Stimulated activated naive CD8-positive, alpha-beta T cell treated with anti-CD3 and anti-CD28 coated beads, Interleukin-15, amount 100 ng/mL, for 72 hours (primary cell): ENCODE results near the gene UBE4A.

Experiments used
- ATAC-seq: fragments of 150-1000 bp; cut with Tn5 transposase; 2 replicates; pipeline ENCODE4 v1.10.0; 2021; ENCODE audit warnings: mild to moderate bottlenecking, moderate library complexity
- DNase-seq, 2 donors: peaks; one replicate each; pipeline ENCODE4 v3.0.0; 2021 to 2022
- H3K27ac Mint-ChIP-seq, 2 donors: one replicate each; pipeline ENCODE4 v1.8.0; 2022; ENCODE audit warnings: mild to moderate bottlenecking in 2 of 2, mixed read lengths in 2 of 2, moderate library complexity in 2 of 2
- H3K27me3 Mint-ChIP-seq: one replicate; pipeline ENCODE4 v1.8.0; 2022; ENCODE audit warnings: mixed read lengths
- H3K4me1 Mint-ChIP-seq: one replicate; pipeline ENCODE4 v1.8.0; 2022; ENCODE audit warnings: mild to moderate bottlenecking, mixed read lengths
- H3K4me3 Mint-ChIP-seq, 2 donors: one replicate each; pipeline ENCODE4 v1.8.0; 2022; ENCODE audit warnings: mild to moderate bottlenecking in 2 of 2, mixed read lengths in 2 of 2, moderate library complexity in 1 of 2
- H3K9me3 Mint-ChIP-seq, 2 donors: one replicate each; pipeline ENCODE4 v1.8.0; 2022; ENCODE audit warnings: mixed read lengths in 2 of 2

Gene UBE4A

GRCh38 chr11:118366287-118366686 lies 6.9 kb downstream of the UBE4A start:
- Mint-ChIP-seq H3K27ac (no peak overlapping the region), H3K27me3 (no peaks in the 10 kb centered on the region), H3K4me3 (no peak overlapping the region), H3K4me1 (peaks cover 24% of the 10 kb centered on the region), H3K9me3 (no peaks in the 10 kb centered on the region)
- no peak for ATAC-seq
- no peak for DNase-seq

DNA sequence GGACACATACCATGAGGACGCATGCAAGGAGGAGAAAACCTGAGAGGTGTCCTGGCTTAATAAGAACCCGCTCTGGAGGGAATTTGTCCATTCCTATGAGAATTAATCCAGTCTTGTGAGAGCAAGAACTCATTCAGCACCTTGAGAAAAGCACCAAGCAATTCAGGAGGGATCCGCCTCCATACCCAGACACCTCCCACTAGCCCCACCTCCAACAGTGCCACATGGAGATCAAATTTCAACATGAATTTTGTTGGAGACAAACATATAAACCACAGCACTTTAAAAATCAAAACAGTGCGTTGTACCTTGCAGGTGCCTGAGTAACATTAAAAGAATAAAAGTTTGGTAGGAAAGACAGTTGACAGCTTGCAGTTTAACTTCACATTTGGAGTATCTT lies 11.4 kb downstream of the UBE4A start:
- DNase-seq (no peak), ATAC-seq (no peak)
- Mint-ChIP-seq H3K4me3 (no peak overlapping the region), H3K4me1 (no peaks in the 10 kb centered on the region), H3K27me3 (no peaks in the 10 kb centered on the region), H3K9me3 (no peaks in the 10 kb centered on the region), H3K27ac (peak overlapping the region in 1 of 2 donors; percentile 86)

DNA sequence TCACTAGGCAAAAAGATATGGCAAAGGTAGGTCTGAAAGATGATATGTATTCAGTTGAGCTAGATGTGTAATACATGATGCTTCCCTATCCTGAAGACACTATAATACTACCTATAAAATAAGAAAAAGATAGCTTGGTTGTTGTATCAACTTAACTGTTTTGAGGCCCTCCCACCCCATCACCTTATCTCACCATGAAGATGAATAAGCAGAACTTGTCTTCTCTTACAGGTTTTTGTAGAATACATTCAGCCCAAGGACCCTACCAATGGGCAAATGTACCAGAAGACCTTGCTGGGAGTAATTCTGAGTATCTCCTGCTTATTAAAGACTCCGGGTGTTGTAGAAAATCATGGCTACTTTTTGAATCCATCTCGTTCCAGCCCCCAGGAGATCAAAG lies 13.9 kb downstream of the UBE4A start:
- Mint-ChIP-seq H3K27ac (peak overlapping the region in 1 of 2 donors; percentile 59), H3K9me3 (no peaks in the 10 kb centered on the region), H3K27me3 (no peaks in the 10 kb centered on the region), H3K4me1 (no peaks in the 10 kb centered on the region), H3K4me3 (no peak overlapping the region)
- DNase-seq = no peak
- ATAC-seq = no peak

GRCh38 chr11:118373871-118374270 lies 14.5 kb downstream of the UBE4A start:
- Mint-ChIP-seq H3K27ac (peak overlapping the region in 1 of 2 donors; percentile 93), H3K4me1 (no peaks in the 10 kb centered on the region), H3K9me3 (no peaks in the 10 kb centered on the region), H3K27me3 (no peaks in the 10 kb centered on the region), H3K4me3 (no peak overlapping the region)
- no peak for ATAC-seq
- DNase-seq = no peak

DNA sequence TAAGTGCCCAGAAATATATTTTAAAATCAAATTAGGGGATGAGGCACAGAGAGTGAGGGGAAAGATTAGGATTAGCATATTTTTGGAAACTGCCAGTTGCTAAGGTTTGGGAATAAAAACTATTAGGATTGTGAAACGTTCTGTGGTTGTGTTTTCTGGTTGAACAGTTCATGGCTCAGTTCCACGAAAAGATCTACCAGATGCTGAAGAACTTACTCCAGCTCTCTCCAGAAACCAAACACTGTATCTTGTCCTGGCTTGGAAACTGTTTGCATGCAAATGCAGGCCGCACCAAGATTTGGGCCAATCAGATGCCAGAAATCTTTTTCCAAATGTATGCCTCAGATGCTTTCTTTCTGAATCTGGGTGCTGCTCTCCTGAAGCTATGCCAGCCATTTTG lies 15.3 kb downstream of the UBE4A start:
- peak overlapping the region in 1 of 2 donors; percentile 63 for H3K27ac Mint-ChIP-seq
- no peak for ATAC-seq

DNA sequence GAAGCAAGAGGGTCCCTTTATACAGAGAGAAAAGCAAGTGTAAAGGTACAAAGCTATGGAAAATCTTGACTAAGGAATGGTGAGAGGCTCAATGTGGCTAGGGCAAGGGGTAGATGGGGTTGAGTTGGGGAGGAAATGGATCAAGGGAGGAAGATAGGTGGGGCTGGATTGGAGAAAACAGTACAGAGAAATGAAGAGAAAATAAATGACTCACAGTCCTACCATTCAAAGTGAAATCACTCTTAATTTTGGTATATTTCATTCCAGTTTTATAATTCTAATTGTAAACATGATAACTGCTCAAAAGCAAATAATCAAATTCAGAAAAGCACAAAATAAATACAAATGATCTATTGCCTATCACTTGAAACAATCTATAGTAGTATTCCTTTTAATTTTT lies 16.6 kb downstream of the UBE4A start:
- H3K4me1 Mint-ChIP-seq = no peaks in the 10 kb centered on the region
- DNase-seq (no peak), ATAC-seq (no peak)
- H3K27ac Mint-ChIP-seq = peak overlapping the region; percentile 13 to 36
- H3K9me3 Mint-ChIP-seq = no peaks in the 10 kb centered on the region
- H3K4me3 Mint-ChIP-seq = no peak overlapping the region
- H3K27me3 Mint-ChIP-seq = no peaks in the 10 kb centered on the region

More for the DNA sequence above, 15.3 kb downstream of the UBE4A start:
- Mint-ChIP-seq H3K4me3 (no peak overlapping the region), H3K9me3 (no peaks in the 10 kb centered on the region), H3K4me1 (no peaks in the 10 kb centered on the region), H3K27me3 (no peaks in the 10 kb centered on the region)
- no peak for DNase-seq

- Mint-ChIP-seq H3K27ac (no peak overlapping the region), H3K4me1 (no peaks in the 10 kb centered on the region), H3K9me3 (no peaks in the 10 kb centered on the region), H3K27me3 (no peaks in the 10 kb centered on the region), H3K4me3 (no peak overlapping the region)
- DNase-seq (no peak), ATAC-seq (no peak)
Observed at GRCh38 chr11:118379497-118379896, 20.1 kb downstream of the UBE4A start.

DNA sequence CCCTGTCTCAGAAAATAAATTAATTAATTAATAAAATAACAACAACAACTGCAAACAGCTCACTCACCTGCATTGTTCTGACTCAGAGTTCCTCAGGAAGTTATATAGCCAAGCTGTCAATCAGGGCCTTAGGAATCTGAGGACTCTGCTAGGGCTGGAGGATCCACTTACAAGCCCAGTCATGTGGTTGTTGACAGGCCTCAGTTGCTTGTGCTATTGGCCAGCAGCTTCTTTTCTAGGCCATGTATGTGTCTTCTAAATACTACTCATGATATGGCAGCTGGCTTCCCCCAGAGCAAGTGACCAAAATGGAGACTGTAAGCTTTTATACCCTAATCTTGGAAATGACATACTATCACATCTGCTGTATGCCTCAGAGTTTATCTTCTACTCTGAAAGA lies 21.2 kb downstream of the UBE4A start:
- H3K4me3 Mint-ChIP-seq = no peak overlapping the region
- ATAC-seq (no peak), DNase-seq (no peak)
- no peaks in the 10 kb centered on the region for H3K9me3 Mint-ChIP-seq
- no peaks in the 10 kb centered on the region for H3K4me1 Mint-ChIP-seq
- H3K27me3 Mint-ChIP-seq = no peaks in the 10 kb centered on the region
- H3K27ac Mint-ChIP-seq = no peak overlapping the region

DNA sequence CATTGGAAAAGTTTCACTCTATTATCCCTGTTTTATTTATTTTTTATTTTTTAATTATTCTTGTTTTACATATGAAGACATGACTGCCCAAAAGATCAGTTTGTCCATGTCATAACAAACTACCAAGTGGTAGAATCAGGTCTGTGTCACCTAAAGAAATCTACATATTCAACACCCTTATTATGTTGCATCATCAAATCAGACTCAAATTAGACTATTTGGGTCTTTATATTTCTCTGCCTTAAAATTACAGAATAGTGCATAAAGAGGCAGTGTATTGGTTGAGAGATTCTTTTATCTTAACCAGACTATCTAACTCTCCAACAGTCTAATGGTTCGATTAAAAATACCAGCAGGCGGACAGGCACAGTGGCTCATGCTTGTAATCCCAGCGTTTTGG lies 23.6 kb downstream of the UBE4A start:
- H3K4me3 Mint-ChIP-seq = no peak overlapping the region
- H3K4me1 Mint-ChIP-seq = no peaks in the 10 kb centered on the region
- DNase-seq (no peak), ATAC-seq (no peak)
- no peaks in the 10 kb centered on the region for H3K27me3 Mint-ChIP-seq
- H3K9me3 Mint-ChIP-seq = no peaks in the 10 kb centered on the region
- no peak overlapping the region for H3K27ac Mint-ChIP-seq

GRCh38 chr11:118383657-118384056 lies 24.3 kb downstream of the UBE4A start:
- no peaks in the 10 kb centered on the region for H3K4me1 Mint-ChIP-seq
- H3K9me3 Mint-ChIP-seq = no peaks in the 10 kb centered on the region
- DNase-seq = no peak
- no peaks in the 10 kb centered on the region for H3K27me3 Mint-ChIP-seq
- no peak for ATAC-seq
- no peak overlapping the region for H3K4me3 Mint-ChIP-seq
- no peak overlapping the region for H3K27ac Mint-ChIP-seq

GRCh38 chr11:118396097-118396501 lies 36.7 kb downstream of the UBE4A start:
- Mint-ChIP-seq H3K4me1 (peaks cover 56% of the 10 kb centered on the region), H3K4me3 (peak overlapping the region; percentile 49)
- no peak for ATAC-seq

GRCh38 chr11:118397448-118397847 lies 38.0 kb downstream of the UBE4A start:
- DNase-seq = no peak
- H3K4me3 Mint-ChIP-seq = no peak overlapping the region
- H3K27ac Mint-ChIP-seq = peak overlapping the region; percentile 69 to 96
- H3K4me1 Mint-ChIP-seq = peaks cover 60% of the 10 kb centered on the region
- H3K27me3 Mint-ChIP-seq = no peaks in the 10 kb centered on the region
- H3K9me3 Mint-ChIP-seq = no peaks in the 10 kb centered on the region
- ATAC-seq = no peak

More at GRCh38 chr11:118396097-118396501, 36.7 kb downstream of the UBE4A start:
- Mint-ChIP-seq H3K27me3 (no peaks in the 10 kb centered on the region), H3K27ac (peak overlapping the region; percentile 95 to 96), H3K9me3 (no peaks in the 10 kb centered on the region)
- peak in 1 of 2 donors; percentile 11 for DNase-seq

- Mint-ChIP-seq H3K4me3 (peak overlapping the region; percentile 91 to 98), H3K9me3 (no peaks in the 10 kb centered on the region), H3K27me3 (no peaks in the 10 kb centered on the region), H3K4me1 (peaks cover 69% of the 10 kb centered on the region), H3K27ac (peak overlapping the region; percentile 100)
- DNase-seq = peak; percentile 38 to 69
- ATAC-seq = peak; percentile 95
Observed at GRCh38 chr11:118398791-118399559, 39.6 kb downstream of the UBE4A start.

DNA sequence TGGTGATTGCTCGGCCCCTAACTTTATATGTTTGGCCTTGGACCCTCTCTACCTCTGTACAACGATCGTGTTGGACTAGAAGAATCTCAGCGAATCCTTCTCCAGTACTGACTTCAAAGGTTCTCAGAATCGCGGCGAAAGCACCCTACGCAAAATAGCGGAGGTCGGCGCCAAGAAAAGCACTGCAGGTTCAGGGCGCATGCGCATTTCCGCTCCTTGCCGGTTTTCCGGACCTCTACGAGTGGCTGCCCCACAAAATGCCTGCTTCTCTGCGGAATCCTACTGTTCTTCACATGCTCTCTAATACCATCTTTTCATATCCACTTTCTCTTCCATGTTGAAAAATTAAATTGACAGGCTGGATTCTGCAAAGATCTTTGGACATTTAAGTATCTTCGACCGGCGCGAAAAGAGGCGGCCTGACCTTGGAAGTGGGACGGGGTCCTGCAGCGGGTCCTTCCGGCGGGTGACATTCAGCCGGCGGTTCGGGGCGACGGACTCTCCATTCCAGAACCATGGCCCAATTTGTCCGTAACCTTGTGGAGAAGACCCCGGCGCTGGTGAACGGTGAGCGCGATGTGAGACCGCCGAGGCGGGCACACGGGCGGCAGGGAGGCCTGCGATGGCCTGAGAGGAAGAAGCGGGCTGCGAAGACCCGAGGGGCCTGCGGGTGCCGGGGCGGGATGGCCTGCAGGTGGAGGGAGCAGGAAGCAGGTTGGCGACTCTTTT lies 41.9 kb downstream of the UBE4A start, which contains the start of gene ATP5MG:
Gene ATP5MG, plus strand, starts transcription at position 456 of the 729 bp plus-strand sequence. Its CDS starts 60 bp downstream, at position 516.
- H3K4me1 Mint-ChIP-seq = peaks cover 81% of the 10 kb centered on the region
- no peaks in the 10 kb centered on the region for H3K9me3 Mint-ChIP-seq
- ATAC-seq (peak; percentile 68), DNase-seq (peak; percentile 91 to 92)
- H3K27ac Mint-ChIP-seq = peak within 1 kb of the TSS; percentile 100
- H3K4me3 Mint-ChIP-seq = peak within 1 kb of the TSS; percentile 91 to 98
- no peaks in the 10 kb centered on the region for H3K27me3 Mint-ChIP-seq

DNA sequence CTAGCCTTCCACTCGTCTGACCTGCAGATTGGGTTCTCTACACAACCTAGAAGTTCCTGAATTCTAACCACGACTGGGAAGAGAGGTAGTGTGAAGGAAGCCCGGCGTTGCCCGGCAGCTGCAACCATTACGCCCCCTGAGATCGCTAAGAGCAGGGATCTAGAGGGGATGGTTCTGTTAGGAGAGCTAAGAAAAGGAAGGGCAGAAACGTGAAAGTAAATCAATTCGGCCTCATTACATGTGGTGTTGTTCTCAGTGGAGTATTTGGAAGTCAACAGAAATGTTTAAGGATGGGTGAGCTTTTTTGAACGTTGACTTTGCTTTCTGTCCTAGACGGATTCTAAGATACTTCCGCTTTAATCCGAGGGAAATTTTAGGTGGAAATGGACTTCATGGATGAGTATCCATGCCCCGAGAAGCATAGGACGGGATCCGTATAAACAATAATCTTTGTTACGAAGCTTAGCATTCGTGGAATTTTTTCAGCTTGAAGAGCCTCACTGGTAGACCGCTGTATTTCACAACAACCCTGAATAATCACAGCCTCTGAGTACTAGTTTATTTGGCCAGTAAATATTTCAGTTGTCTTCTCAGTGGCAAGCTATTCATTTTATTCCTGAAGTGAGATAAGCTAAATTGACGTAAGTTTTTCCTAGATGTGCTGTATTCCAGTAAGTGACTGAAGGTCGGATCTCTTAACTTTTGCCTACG lies 42.6 kb downstream of the UBE4A start:
- peaks cover 81% of the 10 kb centered on the region for H3K4me1 Mint-ChIP-seq
- no peak for DNase-seq
- no peak for ATAC-seq
- H3K9me3 Mint-ChIP-seq = no peaks in the 10 kb centered on the region
- H3K27me3 Mint-ChIP-seq = no peaks in the 10 kb centered on the region
- peak overlapping the region; percentile 91 to 98 for H3K4me3 Mint-ChIP-seq
- H3K27ac Mint-ChIP-seq = peak overlapping the region; percentile 100
